Colonic mucosa (tissue), 4 donors: ENCODE data around the gene ZNF106. TPM values are rescaled to one million over a fixed set of nuclear protein-coding genes. Genes with fewer than 3 reads are reported as not detected.

ENCODE experiments used
- DNase-seq: peaks from one replicate; pipeline ENCODE4 v3.0.0-alpha.2; 2020
- H3K27ac ChIP-seq: fragments of 200-600 bp; one replicate; pipeline ENCODE4 v1.8.0; 2021
- H3K27me3 ChIP-seq: fragments of 200-600 bp; one replicate; pipeline ENCODE4 v1.8.0; 2021
- H3K36me3 ChIP-seq: fragments of 200-600 bp; one replicate; pipeline ENCODE4 v1.8.0; 2021
- H3K4me1 ChIP-seq: fragments of 200-600 bp; one replicate; pipeline ENCODE4 v1.8.0; 2021; ENCODE audit warnings: mild to moderate bottlenecking
- H3K4me3 ChIP-seq: fragments of 200-600 bp; one replicate; pipeline ENCODE4 v1.8.0; 2021
- H3K9ac ChIP-seq, 2 donors: one replicate each; pipeline ENCODE4 v1.7.0; 2013; ENCODE audit warnings: control low read depth in 2 of 2, low read depth in 2 of 2, low read length in 2 of 2
- H3K9me3 ChIP-seq: fragments of 200-600 bp; one replicate; pipeline ENCODE4 v1.8.0; 2021
- intact Hi-C: fragments of 100-400 bp; cut with DNase I; formaldehyde crosslinking; loops from one replicate; pipeline ENCODE4 v1.14.1; 2022
- total RNA-seq, 2 donors: library from RNA; stranded (reverse); fragmentation: NEBNext Ultra II Directional in 1 of 2; extraction: Animal tissue kit (Norgen Biotek cat#: 25700) in 1 of 2; gene quantifications; one replicate each; pipeline ENCODE4 v1.2.1, GENCODE V29; 2021
- TF ChIP-seq, protein P1 (sequence below): fragments of 200-600 bp; IDR thresholded peaks from one replicate; pipeline ENCODE4 v1.8.0; 2022; ENCODE audit warnings: antibody characterized with exemption, mild to moderate bottlenecking
- donor health status: healthy.
- donor health status: DM: no; HTN: no; CAD: no.
- donor health status: DM: no; HTN: no; CAD: no.

The ZNF106 gene
- total RNA-seq, 2 donors from 2014 or later = 41.9 to 46.9 TPM

- Histone ChIP-seq H3K4me1 (no peaks in the 10 kb centered on the region), H3K4me3 (no peak overlapping the region), H3K9ac (no peak overlapping the region), H3K36me3 (no peaks in the 10 kb centered on the region), H3K9me3 (no peaks in the 10 kb centered on the region), H3K27me3 (no peaks in the 10 kb centered on the region), H3K27ac (no peak overlapping the region)
- TF ChIP-seq, protein P1, sequence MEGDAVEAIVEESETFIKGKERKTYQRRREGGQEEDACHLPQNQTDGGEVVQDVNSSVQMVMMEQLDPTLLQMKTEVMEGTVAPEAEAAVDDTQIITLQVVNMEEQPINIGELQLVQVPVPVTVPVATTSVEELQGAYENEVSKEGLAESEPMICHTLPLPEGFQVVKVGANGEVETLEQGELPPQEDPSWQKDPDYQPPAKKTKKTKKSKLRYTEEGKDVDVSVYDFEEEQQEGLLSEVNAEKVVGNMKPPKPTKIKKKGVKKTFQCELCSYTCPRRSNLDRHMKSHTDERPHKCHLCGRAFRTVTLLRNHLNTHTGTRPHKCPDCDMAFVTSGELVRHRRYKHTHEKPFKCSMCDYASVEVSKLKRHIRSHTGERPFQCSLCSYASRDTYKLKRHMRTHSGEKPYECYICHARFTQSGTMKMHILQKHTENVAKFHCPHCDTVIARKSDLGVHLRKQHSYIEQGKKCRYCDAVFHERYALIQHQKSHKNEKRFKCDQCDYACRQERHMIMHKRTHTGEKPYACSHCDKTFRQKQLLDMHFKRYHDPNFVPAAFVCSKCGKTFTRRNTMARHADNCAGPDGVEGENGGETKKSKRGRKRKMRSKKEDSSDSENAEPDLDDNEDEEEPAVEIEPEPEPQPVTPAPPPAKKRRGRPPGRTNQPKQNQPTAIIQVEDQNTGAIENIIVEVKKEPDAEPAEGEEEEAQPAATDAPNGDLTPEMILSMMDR = no peak
- intact Hi-C loops = no loop called here
- no peak for DNase-seq
Measured at GRCh38 chr15:42405863-42406482, 85.0 kb downstream of the ZNF106 start.

DNA sequence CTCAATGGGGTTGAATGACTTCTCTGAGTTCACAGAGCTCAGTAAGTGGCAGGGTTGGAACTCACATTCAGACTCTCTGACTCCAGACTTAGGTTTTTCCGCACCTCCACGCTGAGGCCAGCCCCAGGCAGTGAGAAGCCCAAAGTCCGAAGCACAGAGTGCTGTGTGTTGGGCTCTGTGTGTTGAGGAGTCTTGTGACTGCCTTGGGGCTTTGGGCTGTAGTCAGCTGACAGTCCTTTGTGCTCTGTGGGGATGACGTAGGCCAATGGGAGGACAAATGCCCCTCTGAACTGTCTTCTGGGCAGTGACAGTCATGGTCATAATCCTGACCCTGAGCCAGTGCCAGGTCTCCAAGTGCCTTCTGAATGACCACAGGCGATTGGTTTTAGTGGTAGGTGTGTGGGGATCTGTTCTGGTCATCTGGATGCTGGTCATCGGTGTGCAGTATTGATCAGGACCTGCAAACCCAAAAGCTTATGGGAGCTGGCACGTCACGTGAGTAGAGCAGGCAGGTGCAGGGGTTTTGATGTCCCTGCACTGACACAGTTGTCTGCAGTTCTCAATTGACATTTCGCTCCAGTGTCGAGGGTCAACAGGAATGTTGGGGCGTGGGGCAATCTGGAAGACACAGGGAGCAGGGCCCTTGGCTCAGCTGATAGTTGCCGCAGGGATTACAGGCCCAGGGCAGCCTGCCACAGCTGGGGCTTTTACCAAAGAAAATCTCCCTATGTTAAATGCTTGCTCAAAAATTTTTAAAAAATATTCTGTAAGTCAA is 86.3 kb downstream of the ZNF106 start:
- Histone ChIP-seq H3K36me3 (no peaks in the 10 kb centered on the region), H3K27me3 (no peaks in the 10 kb centered on the region), H3K9me3 (no peaks in the 10 kb centered on the region), H3K9ac (no peak overlapping the region), H3K27ac (no peak overlapping the region), H3K4me1 (no peaks in the 10 kb centered on the region), H3K4me3 (no peak overlapping the region)
- TF ChIP-seq, protein P1 = no peak
- intact Hi-C loops = no loop called here
- DNase-seq = no peak

- DNase-seq = no peak
- Histone ChIP-seq H3K27ac (no peak overlapping the region), H3K27me3 (no peaks in the 10 kb centered on the region), H3K4me1 (no peaks in the 10 kb centered on the region), H3K9me3 (no peaks in the 10 kb centered on the region), H3K4me3 (no peak overlapping the region), H3K36me3 (no peaks in the 10 kb centered on the region), H3K9ac (no peak overlapping the region)
- TF ChIP-seq, protein P1 = no peak
- intact Hi-C loops = no loop called here
Measured at GRCh38 chr15:42403389-42403788, 87.6 kb downstream of the ZNF106 start.

DNA sequence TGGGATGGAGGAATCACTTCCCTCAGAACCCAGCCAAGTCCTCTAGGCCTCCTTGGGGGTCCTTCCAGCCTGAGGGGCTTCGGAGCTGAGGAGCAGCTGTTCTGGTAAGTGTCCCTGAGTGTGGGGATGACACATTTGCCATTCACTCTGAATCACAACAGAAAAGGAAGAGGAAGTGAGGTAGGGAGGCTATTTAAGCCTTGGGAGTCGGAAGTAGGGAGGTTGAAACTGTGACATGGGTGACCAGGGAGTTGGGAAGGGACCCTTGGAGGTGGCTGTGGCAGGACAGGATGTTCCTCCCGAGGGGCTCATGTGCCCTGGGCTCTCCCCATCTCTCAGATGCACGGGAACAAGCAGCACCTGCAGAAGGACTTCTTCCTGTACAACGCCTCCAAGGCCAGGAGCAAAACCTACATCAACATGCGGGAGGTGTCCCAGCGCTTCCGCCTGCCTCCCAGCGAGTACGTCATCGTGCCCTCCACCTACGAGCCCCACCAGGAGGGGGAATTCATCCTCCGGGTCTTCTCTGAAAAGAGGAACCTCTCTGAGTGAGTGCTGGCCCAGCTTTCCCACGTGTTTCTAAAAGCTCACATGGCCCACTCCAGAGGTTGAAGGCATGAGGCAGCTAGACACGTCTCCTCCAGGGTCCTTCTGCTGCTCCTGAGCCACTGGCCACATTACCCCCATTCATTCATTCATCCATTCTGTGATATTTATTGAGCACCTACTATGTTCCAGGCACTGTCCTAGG is 88.3 kb downstream of the ZNF106 start:
- intact Hi-C loops = no loop called here
- Histone ChIP-seq H3K4me3 (no peak overlapping the region), H3K9ac (no peak overlapping the region), H3K27me3 (no peaks in the 10 kb centered on the region), H3K9me3 (no peaks in the 10 kb centered on the region), H3K27ac (no peak overlapping the region), H3K36me3 (no peaks in the 10 kb centered on the region), H3K4me1 (no peaks in the 10 kb centered on the region)
- DNase-seq = no peak
- TF ChIP-seq, protein P1 = no peak

DNA sequence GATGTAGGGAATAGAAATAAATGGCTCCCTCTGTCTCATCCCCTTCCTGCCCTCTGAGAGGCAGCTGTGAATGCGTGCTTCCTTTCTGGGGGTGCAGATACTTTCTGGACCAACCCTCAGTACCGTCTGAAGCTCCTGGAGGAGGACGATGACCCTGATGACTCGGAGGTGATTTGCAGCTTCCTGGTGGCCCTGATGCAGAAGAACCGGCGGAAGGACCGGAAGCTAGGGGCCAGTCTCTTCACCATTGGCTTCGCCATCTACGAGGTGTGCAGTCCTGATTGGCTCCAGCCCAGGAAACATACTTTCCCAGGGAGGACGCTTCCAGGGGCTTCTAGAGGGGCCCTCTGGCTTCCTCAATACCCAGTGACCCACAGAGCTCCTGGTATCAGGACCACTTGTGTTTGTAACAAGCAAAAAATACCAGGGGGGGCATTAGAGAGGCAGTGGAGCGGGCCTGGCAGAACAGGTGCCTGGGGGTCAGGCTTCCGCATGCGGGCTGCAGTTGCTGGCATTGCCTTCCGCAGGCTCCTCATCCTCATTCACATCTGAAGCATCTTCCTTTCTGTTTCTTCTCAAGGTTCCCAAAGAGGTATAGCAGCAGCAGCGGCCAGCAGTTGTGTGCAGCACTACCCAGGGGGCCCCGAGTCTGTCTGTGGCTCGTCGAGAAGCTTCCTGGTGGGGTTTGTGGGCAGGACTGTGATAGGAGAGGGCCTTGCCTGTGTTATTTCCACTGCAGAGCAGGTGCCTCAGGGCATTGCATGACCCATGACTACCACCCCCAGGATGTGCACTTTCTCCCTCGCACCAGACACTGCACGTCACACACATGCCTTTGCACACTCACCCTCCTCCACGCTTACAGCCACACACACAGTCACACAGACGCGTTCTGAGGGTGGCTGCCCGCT is 89.1 kb downstream of the ZNF106 start:
- no peaks in the 10 kb centered on the region for H3K27me3 ChIP-seq
- H3K9ac ChIP-seq = peak overlapping the region in 1 of 2 donors; percentile 27
- TF ChIP-seq, protein P1 = no peak
- H3K4me1 ChIP-seq = no peaks in the 10 kb centered on the region
- no peak for DNase-seq
- H3K36me3 ChIP-seq = no peaks in the 10 kb centered on the region
- H3K9me3 ChIP-seq = no peaks in the 10 kb centered on the region
- H3K27ac ChIP-seq = no peak overlapping the region
- no peak overlapping the region for H3K4me3 ChIP-seq
- intact Hi-C loops = no loop called here
